GM21737 (cell line): ENCODE results near the gene ATXN3L.
"Not testable (repeated sequence)": the region's sequence is repeated elsewhere in the genome, so short reads cannot be mapped to it uniquely, and the experiment has no call there.

Source experiments
- ATAC-seq: cut with Tn5 transposase; IDR thresholded peaks from one replicate; pipeline ENCODE4 v1.9.1; 2021; ENCODE audit warnings: mild to moderate bottlenecking, moderate library complexity; ENCODE audit not compliant: unreplicated experiment

The ATXN3L gene

DNA sequence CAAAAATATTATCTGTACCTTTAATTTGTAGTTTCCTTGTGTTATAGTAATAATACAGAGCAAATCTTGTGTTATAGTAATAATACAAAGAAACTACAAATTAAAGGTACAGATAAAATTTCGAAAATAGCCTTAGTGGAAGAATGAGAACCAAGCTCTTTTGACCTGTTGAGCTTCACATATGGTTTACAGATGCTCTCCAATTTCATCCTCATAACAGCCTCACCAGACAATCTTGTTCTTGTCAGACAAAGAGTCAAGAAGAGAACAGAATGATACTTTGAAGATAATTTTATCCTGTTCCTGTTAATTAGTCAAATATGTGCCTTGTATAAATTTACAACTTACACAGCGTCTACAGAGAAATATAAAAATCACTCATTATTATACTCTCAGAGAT lies 12.8 kb downstream of the ATXN3L start:
- ATAC-seq = no peak

DNA sequence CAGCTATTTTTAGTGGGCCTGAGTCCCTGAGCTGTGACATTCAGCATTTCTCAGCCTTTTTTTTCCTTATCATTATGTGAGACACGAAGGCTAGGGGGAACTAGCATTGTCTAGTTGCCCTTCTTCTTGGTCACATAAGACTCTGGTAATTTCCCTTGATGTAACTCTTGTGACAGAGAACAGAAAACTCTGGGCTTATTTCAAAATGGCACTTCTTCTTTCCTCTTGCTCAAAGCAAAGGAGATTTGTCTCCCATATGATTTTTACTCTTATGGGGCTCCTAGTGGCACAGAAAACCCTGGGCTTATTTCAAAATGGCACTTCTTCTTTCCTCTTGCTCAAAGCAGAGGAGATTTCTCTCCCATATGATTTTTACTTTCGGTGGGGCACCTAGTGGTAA lies 14.7 kb downstream of the ATXN3L start:
- no peak for ATAC-seq

DNA sequence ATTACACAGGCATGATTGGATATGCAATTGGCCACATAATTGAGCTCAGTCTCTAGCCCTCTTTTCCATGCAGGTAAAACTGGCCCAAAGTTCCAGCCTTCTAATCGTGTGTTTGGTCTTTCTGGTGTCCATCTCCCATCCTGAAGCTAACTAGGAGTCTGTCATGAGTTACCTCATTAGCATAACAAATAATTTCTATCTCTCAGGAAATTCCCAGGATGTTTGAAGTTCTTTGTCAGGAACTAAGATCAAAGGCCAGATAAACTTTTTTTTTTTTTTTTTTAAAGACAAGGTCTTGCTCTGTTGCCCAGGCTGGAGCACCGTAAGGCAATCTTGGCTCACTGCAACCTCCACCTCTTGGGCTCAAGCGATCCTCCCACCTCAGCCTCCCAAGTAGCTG lies 15.8 kb downstream of the ATXN3L start:
- no peak for ATAC-seq

DNA sequence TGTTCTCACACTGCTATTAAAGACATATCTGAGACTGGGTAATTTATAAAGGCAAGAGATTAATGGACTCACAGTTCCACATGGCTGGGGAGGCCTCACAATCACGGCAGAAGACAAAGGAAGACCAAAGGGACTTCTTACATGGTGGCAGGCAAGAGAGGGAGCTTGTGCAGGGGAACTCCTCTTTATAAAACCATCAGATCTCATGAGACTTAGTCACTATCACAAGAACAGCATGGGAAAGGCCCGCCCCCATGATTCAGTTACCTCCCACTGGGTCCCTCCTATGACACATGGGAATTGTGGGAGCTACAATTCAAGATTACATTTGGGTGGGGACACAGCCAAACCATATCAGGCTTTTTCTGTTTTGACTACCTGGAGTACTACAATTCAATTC lies 16.6 kb downstream of the ATXN3L start:
- ATAC-seq = not testable (repeated sequence)

DNA sequence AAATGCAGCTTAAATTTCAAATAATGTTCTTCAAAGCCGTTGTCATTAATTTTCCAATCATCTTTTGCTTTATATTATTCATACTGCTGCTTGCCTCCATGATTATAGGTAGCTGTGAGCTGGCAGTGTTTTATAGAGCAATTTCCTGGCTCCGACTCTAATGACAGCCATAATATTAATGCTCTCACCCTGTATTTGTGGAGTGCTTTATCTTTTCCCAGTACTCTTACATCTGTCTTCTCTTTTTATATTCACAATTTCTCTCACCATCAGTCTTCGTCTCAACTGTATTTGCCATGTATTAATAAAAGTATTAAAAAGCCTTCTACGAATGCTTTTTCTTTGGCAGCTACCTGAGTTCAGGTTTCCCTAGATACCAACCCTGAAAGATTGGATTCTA lies 21.0 kb downstream of the ATXN3L start:
- ATAC-seq = no peak

DNA sequence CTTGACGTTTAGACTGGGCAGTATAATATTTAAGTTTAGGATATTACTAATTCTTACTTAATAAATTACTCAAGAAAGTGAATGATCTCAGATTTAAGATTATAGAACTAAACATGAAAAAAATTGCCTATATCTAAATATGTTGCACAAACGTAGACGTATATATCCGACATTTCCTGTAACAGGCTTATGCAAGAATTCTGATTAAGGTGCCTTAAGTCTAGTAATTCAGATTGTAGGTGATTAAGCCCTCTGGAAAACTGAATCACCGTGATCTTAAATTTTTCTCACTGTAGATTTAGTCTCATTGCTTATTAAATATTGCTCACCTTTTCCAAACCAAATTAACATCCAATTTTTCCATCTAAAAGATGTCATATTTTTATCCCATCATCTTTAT lies 24.0 kb downstream of the ATXN3L start:
- no peak for ATAC-seq

DNA sequence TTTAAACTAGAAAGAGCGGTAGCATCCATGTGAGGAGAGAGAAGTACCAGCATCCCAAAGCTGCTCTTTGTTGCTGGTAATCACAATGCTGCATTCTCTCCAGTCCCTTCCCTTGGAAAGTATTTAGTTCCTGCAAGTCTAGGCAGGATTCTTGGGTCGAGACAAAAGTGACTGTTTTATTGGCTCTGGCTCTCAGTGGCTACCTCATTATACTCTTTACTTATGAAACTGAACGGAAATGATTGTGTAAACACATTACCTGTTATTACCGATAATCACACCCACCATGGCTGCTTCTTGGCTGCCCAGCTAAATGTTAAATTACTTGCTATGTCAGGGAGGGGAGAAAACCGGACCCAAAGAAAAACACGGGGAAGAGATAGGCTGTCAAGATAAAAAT lies 26.2 kb downstream of the ATXN3L start:
- ATAC-seq = no peak

DNA sequence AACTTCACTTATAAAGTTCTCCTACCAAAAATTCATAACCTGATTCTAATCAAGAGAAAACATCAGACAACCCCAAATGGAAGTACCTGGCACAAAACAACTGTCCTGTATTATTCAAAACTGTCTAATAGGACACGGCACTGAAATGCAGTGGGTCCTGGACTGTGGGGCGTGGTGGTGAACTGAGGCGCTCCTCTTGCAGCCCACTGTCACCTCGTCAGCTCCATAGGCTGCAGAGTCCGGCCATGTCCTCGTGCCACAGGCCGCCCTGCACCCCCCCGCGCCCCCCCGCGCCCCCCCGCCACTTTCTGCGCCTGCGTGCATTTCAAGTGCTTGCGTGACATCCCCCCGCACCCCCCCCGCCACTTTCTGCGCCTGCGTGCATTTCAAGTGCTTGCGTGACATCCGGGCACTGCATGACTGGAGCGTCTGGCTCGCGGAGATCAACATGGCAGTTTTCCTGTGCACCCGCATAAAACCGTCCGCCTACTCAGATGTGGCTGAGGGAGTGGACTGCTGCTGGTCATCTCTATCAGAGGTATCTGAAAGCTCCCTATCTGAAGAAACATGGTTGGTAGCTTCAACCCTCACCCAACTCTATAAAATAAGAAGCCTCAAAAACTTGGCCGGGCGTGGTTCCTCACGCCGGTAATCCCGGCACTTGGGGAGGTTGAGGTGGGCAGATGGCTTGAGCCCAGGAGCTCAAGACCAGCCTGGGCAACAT lies 28.8 kb downstream of the ATXN3L start:
- ATAC-seq = no peak

DNA sequence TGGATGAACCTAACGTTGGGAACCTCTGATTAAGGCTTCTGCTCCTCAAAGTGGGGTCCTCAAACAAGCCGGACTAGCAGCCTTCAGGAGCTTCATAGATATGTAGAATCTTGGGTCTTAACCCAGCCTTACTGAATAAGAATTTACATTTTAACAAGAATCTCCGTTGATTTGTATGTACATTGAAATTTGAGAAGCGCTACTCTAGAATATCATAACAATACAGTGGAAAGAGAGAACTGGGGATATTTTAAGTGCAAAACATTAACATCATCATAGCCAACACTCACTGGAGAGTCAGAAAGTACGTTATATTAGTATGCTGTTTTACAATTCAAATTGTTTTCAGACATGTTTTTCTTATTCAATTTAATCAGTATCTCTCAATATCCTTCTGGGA lies 31.2 kb downstream of the ATXN3L start:
- no peak for ATAC-seq

DNA sequence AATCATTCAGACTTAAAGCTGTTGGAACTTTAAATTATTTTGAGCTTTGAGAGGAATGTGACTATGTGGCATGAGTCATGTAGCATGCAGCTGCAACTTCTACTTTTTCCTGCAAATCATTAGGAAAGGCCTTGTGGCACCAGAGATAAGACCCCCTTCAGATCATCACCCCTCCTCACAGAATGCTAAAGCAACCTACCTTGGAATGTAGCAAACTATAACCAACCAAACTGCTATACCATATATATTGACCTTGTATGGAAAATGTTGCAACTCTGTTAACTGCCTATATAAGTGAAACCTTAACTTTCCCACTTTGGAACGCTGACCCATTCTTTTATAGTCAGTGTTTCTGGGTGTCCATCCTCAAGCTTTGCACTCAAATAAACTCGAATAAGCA lies 32.0 kb downstream of the ATXN3L start:
- ATAC-seq = no peak

DNA sequence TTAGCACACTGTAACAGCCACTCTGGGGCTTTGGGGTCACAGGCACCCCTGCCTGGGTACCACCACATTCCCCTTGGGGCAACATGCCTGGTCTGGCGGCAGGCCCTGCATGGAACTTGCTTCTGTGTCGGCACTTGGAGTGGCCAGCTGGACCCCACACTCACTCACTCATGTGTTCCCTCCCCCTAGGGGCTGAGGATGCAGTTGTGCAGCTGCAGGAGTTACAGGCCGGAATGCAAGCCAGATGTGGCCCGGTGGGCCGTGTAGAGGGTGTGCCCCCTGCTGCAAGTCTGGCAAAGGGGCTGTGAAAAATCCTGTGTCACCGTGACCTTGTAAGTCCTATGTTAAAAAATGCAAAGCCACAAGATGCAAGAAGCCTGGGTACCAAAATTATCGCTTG lies 34.2 kb downstream of the ATXN3L start:
- ATAC-seq = no peak

DNA sequence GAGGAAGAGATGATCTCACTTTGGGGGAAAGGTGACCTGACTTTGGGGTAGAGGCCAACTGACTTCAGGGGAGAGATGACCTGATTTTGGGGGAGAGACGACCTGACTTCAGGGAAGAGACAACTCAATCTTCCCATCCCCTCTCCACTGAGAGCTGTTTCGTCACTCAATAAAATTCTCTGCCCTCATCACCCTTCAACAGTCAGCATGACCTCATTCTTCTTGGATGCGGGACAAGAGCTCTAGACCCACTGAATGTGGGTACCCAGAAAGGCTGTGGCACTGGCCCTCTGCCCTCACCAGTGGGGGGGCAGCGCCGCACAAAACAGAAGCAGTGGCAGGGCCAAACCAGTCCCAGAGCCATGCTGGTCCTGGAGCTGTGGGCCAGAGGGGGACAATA lies 34.6 kb downstream of the ATXN3L start:
- ATAC-seq = no peak

DNA sequence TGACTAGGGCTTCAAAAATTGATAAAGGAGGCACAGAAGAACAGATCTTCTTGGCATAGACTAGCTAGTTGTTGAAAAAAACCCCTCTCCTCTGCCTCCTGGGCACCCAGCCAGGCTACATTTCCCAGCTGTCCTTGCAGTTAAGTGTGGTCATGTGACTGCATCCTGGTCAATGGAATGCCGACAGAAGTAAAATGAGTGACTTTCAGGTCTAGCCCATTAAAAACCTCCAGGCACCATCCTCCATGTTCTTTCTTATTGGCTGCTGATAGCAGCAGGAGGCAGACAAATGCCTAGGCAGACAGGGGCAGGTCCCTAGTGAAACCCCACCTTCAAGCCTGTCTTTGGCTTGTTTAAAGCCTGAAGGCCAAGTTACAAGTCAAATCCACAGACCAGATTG lies 35.3 kb downstream of the ATXN3L start:
- ATAC-seq = no peak

DNA sequence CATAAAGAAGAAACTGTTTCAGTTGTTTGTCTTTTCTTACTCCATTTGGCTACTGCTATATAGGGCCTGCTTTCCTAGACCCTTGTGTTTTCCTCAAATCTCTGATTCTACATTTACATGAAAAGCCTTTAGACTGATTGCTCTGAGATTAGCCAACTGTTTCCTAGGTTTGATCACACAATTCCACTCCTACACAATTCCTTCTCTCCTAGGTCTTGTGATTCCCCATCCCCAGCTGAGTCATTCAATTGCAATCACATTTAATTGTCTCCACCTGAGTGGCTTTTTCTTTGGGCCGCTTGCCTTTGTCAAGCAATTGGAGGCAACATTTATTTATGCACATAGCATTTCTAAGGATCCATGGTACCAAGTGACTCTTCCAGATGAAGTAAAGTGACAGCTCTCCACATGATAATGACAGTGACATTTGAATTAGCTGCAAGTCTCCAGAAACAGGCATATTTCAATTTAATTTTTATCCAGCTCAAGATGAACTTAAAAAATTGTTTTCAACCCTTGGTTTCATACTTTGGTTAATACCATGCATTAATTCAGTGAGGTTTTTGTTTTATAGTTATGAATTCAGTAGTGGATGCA lies 35.8 kb downstream of the ATXN3L start:
- no peak for ATAC-seq

DNA sequence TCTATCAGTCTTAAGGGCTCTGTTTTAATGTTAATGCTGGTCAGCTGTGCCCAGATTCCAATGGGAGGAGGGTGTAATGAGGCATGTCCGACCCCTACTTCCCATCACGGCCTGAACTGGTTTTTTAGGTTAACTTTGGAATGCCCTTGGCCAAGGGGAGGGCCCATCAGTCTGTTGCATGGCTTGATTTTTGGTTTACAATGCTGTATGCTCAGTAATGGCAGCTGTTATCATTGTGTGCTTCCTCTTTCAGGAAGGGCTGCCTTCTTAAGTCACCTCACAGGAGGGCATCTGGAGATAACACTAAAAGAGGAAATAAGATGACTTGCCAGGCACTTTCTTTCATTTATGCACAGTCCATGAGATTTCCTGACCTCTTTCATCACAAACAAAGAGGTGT lies 36.3 kb downstream of the ATXN3L start:
- ATAC-seq = no peak

DNA sequence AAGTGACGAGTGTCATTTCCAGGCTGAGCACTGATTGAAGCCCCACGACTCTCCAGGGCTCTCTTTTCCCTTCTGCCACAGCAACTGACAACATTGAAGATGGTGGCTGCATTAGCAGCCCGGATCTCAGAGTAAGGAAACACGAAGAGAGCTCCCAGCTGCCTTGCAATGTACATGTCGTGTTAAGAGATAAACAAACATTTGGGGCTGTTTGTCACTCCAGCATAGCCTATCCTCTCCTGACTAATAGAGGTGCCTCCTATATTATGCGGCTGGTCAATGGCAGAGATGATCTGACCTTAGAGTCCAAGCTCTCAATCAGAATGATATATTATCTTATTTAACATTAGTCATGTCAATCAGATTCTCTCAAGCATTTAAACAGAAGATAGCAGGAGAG lies 38.6 kb downstream of the ATXN3L start:
- no peak for ATAC-seq

DNA sequence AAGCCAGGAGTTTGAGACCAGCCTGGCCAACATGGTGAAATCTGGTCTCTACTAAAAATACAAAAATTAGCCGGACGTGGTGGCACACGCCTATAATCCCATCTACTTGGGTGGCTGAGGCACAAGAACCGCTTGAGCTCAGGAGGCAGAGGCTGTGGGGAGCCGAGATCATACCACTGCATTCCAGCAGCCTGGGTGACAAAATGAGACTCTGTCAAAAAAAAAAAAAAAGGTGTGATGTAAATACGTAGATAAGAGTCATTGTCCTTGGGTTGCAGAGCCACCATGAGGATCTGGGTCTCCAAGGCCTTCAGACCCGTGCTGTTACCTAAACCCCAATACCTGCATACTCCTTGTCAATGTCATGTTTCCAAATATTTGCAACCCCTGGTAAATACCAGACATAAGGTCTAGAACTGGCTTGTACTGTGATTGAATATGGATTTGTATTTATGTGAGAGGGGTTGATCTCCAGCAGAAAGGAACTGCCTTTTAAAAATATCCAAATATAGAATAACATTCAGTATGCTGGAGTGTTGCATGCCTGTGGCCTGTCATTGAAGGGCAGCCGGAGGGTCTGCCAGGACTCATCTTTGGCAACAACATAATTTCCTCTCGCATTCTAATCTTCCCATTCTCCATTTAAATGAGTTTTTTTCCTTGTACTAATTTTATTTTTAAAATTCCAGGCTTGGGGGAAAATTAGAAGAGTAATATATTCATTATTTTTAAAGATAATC lies 40.4 kb downstream of the ATXN3L start:
- no peak for ATAC-seq

DNA sequence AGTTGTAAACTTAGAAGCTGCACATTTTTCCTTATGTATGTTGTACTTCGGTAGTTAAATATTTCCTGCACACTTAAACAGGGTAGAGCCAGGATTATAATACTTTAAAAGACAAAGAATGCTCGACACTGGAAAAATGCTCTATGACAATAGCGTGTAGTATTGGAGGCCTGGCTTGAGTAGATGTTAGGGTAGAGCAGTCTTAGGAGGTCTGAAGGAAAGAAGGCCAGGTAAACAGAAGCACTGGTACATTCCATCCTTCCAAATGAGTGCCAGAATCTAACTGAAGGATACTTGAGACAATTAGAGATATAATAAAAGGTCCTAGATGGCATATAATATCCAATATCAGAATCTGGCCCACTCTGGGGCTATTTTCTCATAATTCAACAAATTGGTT lies 42.3 kb downstream of the ATXN3L start:
- ATAC-seq = no peak

DNA sequence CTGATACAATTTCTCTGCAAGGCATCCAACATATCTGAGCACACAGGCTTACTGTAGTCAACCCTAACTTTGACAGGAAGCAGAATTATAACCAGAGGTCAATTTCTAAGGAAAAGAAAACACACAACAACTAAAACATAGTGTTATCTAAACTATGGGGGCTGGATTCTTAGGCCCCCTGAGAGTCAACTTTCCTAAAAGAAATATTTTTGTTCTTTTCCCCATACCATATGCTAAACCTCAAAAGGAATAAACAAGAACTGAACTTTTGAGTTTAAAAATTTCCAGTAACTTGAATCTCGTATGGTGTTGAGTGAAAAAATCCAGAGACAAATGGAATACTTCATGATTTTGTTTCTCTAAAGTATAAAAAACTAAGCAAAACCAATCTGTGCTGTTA lies 42.9 kb downstream of the ATXN3L start:
- no peak for ATAC-seq

DNA sequence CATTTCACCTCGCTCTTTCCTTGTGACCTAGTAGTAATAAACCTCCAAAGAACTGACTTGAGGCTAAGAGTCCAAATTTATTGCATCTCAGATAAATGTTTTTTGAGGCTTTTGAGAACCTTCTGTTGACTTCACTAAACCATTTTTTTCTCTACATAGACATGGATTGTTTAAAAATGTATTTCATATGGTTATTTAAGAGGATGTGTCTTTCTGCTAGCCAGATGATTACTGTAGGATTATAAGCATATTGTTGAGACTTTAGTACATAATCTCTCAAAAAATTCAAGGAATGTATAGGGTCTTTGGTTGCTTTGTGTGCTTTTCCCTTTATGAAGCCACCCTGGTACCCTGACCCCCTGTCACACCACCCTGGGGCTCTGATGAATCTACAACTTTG lies 44.8 kb downstream of the ATXN3L start:
- no peak for ATAC-seq

DNA sequence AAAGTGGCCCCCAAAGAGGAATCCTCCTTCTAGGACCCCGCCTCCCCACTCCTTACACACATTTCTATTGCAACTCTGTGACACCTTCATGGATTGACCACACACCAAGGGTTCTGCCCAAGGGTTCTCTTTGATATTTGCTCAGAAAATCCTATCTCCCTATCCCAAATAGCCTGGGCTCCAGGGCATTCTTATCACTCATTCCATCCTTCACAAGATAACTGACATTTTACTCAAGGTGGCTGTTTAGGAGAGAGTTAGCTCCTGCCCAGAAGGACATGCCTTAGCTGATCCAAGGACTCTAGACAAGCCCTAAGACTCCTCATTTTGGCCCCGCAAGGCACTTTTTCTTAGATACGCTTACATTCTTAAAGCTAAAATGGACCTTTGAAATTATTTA lies 47.4 kb downstream of the ATXN3L start:
- no peak for ATAC-seq

DNA sequence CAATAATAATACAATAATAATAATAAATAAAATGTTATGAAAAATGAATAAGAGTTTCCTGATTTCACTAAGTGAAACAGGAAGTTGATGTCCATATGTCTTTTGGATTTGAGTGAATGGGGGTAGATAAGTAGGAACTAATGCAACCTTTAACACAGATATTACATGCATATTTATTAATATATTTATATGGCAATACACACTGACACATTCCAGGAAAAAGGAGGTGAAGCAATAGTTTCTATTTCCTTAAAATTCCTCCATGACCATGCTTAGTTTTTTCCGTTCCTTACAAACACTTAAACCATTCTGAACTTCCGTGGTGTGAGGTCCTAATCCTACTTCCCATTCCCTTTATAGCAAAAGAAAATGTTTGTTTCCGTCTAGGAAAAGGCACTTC lies 48.3 kb downstream of the ATXN3L start:
- no peak for ATAC-seq
